ENCODE measurements around the gene PTPA.

GRCh38 chr9:129109537-129109903 lies 1.7 kb upstream of the PTPA start:
- TF ChIP-seq ARNT (IDR thresholded peaks at IDR 0.05) (no peak), SUZ12 (IDR thresholded peaks at IDR 0.05) (no peak), L3MBTL2 (conservative IDR thresholded peaks at IDR 0.05) (no peak), BHLHE40 (IDR thresholded peaks at IDR 0.05; ENCODE audit: borderline replicate concordance) (no peak), FOXA1 (IDR thresholded peaks at IDR 0.05) (no peak), FOXM1 (IDR thresholded peaks at IDR 0.05; ENCODE audit: borderline replicate concordance) (no peak), HDGF (IDR thresholded peaks at IDR 0.05; ENCODE audit: borderline replicate concordance) (no peak)
- TF ChIP-seq, protein P1, sequence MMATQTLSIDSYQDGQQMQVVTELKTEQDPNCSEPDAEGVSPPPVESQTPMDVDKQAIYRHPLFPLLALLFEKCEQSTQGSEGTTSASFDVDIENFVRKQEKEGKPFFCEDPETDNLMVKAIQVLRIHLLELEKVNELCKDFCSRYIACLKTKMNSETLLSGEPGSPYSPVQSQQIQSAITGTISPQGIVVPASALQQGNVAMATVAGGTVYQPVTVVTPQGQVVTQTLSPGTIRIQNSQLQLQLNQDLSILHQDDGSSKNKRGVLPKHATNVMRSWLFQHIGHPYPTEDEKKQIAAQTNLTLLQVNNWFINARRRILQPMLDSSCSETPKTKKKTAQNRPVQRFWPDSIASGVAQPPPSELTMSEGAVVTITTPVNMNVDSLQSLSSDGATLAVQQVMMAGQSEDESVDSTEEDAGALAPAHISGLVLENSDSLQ (IDR thresholded peaks at IDR 0.05): no peak
